Heart right ventricle (tissue), 16 donors: ENCODE results near the gene ARRDC2. TPM values are rescaled to one million over a fixed set of nuclear protein-coding genes. Genes with fewer than 3 reads are reported as not detected.

Experiments used
- ATAC-seq, 8 donors: fragments of 200-7000 bp; cut with Tn5 transposase; one replicate each; pipeline ENCODE4 v1.9.1; 2020; ENCODE audit warnings: mild to moderate bottlenecking in 8 of 8, moderate library complexity in 8 of 8, moderate number of reproducible peaks in 1 of 8
- DNase-seq, 2 donors: peaks; one replicate each; pipeline ENCODE4 v3.0.0-alpha.2; 2020
- H3K27ac ChIP-seq, 10 donors: fragments of 200-600 bp; sonication (generic) in 2 of 10; one replicate each; pipeline versions ENCODE4 v1.5.0 to v1.8.0; 2020 to 2022; ENCODE audit warnings: mild to moderate bottlenecking in 3 of 10
- H3K27me3 ChIP-seq, 7 donors: fragments of 200-600 bp; one replicate each; pipeline ENCODE4 v1.8.0; 2021 to 2022; ENCODE audit warnings: mild to moderate bottlenecking in 2 of 7
- H3K36me3 ChIP-seq, 9 donors: fragments of 200-600 bp; sonication (generic) in 1 of 9; one replicate each; pipeline versions ENCODE4 v1.5.0 to v1.8.0; 2020 to 2022; ENCODE audit warnings: mild to moderate bottlenecking in 2 of 9
- H3K4me1 ChIP-seq, 9 donors: fragments of 200-600 bp; sonication (generic) in 1 of 9; one replicate each; pipeline versions ENCODE4 v1.5.0 to v1.8.0; 2020 to 2022; ENCODE audit warnings: mild to moderate bottlenecking in 4 of 9
- H3K4me3 ChIP-seq, 10 donors: fragments of 200-600 bp; sonication (generic) in 2 of 10; one replicate each; pipeline versions ENCODE4 v1.5.0 to v1.8.0; 2020 to 2022; ENCODE audit warnings: mild to moderate bottlenecking in 7 of 10, moderate library complexity in 2 of 10
- H3K9me3 ChIP-seq, 11 donors: fragments of 200-600 bp in 10 of 11; sonication (generic) in 2 of 11; one replicate each; pipeline versions ENCODE4 v1.5.0 to v1.8.0; 2013 to 2022; ENCODE audit warnings: mild to moderate bottlenecking in 2 of 11, control low read depth in 1 of 11, moderate library complexity in 1 of 11
- CTCF ChIP-seq, 9 donors: fragments of 200-600 bp; sonication (generic) in 2 of 9; IDR thresholded peaks; one replicate each; pipeline versions ENCODE4 v1.5.0 to v1.8.0; 2021 to 2022; ENCODE audit warnings: antibody characterized with exemption in 9 of 9, mild to moderate bottlenecking in 5 of 9, moderate library complexity in 1 of 9
- WGBS, 2 donors: extraction: QIAGEN DNeasy Blood & Tissue Kit; methylation state at CpG; one replicate each; pipeline ENCODE4 v1.1.7; 2013; ENCODE audit warnings: inconsistent platforms in 1 of 2; 5-methylcytosine and 5-hydroxymethylcytosine counted together
- intact Hi-C, 10 donors: fragments of 100-400 bp; cut with DNase I; formaldehyde crosslinking; loops; one replicate each; pipeline versions ENCODE4 v1.11.1 to v1.14.2; 2022
- polyA plus RNA-seq, 2 donors: library from polyadenylated mRNA; stranded (reverse); fragments of 200-250 nt; gene quantifications; one replicate each; pipeline ENCODE4 v1.2.3, GENCODE V29; 2013
- total RNA-seq, 10 donors: library from RNA; stranded (reverse); fragmentation: NEBNext Ultra II Directional in 3 of 10; extraction: Animal tissue kit (Norgen Biotek cat#: 25700) in 3 of 10; gene quantifications; one replicate each; pipeline versions ENCODE4 v1.2.1 to v1.2.4, GENCODE V29; 2021 to 2023
- donor health status: Arrhythmogenic right ventricular cardiomyopathy.
- donor health status: ischemic (EF 13 %, LVEDD 7.1; RV severe dilation, severe dysfunction).
- donor health status: healthy with polysubstance abuse.
- donor health status: DM: no; HTN: yes; CAD: no.
- donor health status: DM: no; HTN: no; CAD: no.
- donor health status: ischemic (EF 25% LVEDD 6.9; RV normal size, moderate dysfunction).
- donor health status: ischemic (EF 25% LVEDD 5.7; RV mildly dilated, moderate dysfunction).
- donor health status: healthy.
- donor health status: DM: yes; HTN: yes; CAD: no.
- donor health status: Ischemic cardiomyopathy.
- donor health status: ischemic (EF 35%, LVEDD 5.7; RV mildly dilated, moderate dysfunction).
- donor health status: nonischemic (EF 11% LVEDD 7.7; RV severe dilation, severe dysfunction).
- donor health status: DM: yes; HTN: yes; CAD: no.
- donor health status: PGD.
- donor health status: ischemic (EF 29% LVEDD 5.4; RV normal size, mild dysfunction).
- donor health status: nonischemic (EF 23%, LVEDD 6.1; RV moderate dilation, normal function).

The ARRDC2 gene
- total and polyA plus RNA-seq, 12 donors, result 4.8 to 45.5 (median 11.8) TPM

- no peak for ATAC-seq
- H3K27ac ChIP-seq, result no peak overlapping the region
- no peaks in the 10 kb centered on the region for H3K27me3 ChIP-seq
- intact Hi-C loops, result no loop called here
- no peak overlapping the region for H3K4me3 ChIP-seq
- peaks cover 0 to 11% (median 0%) of the 10 kb centered on the region in 11 donors for H3K9me3 ChIP-seq
- DNase-seq, result no peak
- H3K4me1 ChIP-seq, result peaks cover 0 to 18% (median 16%) of the 10 kb centered on the region in 9 donors
- no peak for TF ChIP-seq CTCF (IDR thresholded peaks at IDR 0.05)
- WGBS, 2 donors, result 95 to 98% methylated on average over 2 of the region's 2 CpGs
- no peaks in the 10 kb centered on the region for H3K36me3 ChIP-seq
Observed at GRCh38 chr19:18041054-18041453, 33.1 kb downstream of the ARRDC2 start.

GRCh38 chr19:18043676-18044075 is 35.7 kb downstream of the ARRDC2 start:
- no peak for TF ChIP-seq CTCF (IDR thresholded peaks at IDR 0.05)
- 90 to 97% methylated on average over 3 of the region's 3 CpGs for WGBS, 2 donors
- H3K27me3 ChIP-seq, result no peaks in the 10 kb centered on the region
- H3K36me3 ChIP-seq, result no peaks in the 10 kb centered on the region
- intact Hi-C loops, result loop anchor here in 1 of 10 donors (2.0 kb wide), 1 partner anchor 21 kb away; no protein-coding TSS in a partner anchor
- no peak overlapping the region for H3K4me3 ChIP-seq
- no peak for ATAC-seq
- peak overlapping the region in 1 of 10 donors; percentile 85 for H3K27ac ChIP-seq
- no peak for DNase-seq
- peaks cover under 1 to 25% (median 21%) of the 10 kb centered on the region in 9 donors for H3K4me1 ChIP-seq
- H3K9me3 ChIP-seq, result peaks cover 0 to 11% (median 0%) of the 10 kb centered on the region in 11 donors

GRCh38 chr19:18044825-18045304 is 36.9 kb downstream of the ARRDC2 start:
- intact Hi-C loops, result loop anchor here in 1 of 10 donors (2.0 kb wide), 1 partner anchor 22 kb away; no protein-coding TSS in a partner anchor
- Histone ChIP-seq H3K9me3 (peaks cover 0 to 11% (median 0%) of the 10 kb centered on the region in 11 donors), H3K4me3 (peak overlapping the region in 9 of 10 donors; percentile 33 to 57 (median 52)), H3K27me3 (no peaks in the 10 kb centered on the region), H3K4me1 (peaks cover 6 to 37% (median 30%) of the 10 kb centered on the region in 9 donors), H3K36me3 (no peaks in the 10 kb centered on the region), H3K27ac (peak overlapping the region; percentile 72 to 89 (median 82))
- DNase-seq, result peak; percentile 73 to 82
- ATAC-seq, result peak in 7 of 8 donors; percentile 50 to 70 (median 63)
- 9 to 15% methylated on average over 12 of the region's 12 CpGs for WGBS, 2 donors
- no peak for TF ChIP-seq CTCF (IDR thresholded peaks at IDR 0.05)

GRCh38 chr19:18045307-18046050 is 37.5 kb downstream of the ARRDC2 start:
- Histone ChIP-seq H3K36me3 (no peaks in the 10 kb centered on the region), H3K4me3 (peak overlapping the region in 9 of 10 donors; percentile 33 to 57 (median 52)), H3K27me3 (no peaks in the 10 kb centered on the region), H3K27ac (peak overlapping the region; percentile 72 to 89 (median 82)), H3K4me1 (peaks cover 6 to 42% (median 33%) of the 10 kb centered on the region in 9 donors), H3K9me3 (peaks cover 0 to 11% (median 0%) of the 10 kb centered on the region in 11 donors)
- TF ChIP-seq CTCF (IDR thresholded peaks at IDR 0.05), result no peak
- WGBS, 2 donors, result 61 to 79% methylated on average over 7 of the region's 7 CpGs
- ATAC-seq, result no peak
- no peak for DNase-seq
- intact Hi-C loops, result loop anchor here in 1 of 10 donors (2.0 kb wide), 1 partner anchor 23 kb away; no protein-coding TSS in a partner anchor
